ENCODE data around the gene FKRP.

DNA sequence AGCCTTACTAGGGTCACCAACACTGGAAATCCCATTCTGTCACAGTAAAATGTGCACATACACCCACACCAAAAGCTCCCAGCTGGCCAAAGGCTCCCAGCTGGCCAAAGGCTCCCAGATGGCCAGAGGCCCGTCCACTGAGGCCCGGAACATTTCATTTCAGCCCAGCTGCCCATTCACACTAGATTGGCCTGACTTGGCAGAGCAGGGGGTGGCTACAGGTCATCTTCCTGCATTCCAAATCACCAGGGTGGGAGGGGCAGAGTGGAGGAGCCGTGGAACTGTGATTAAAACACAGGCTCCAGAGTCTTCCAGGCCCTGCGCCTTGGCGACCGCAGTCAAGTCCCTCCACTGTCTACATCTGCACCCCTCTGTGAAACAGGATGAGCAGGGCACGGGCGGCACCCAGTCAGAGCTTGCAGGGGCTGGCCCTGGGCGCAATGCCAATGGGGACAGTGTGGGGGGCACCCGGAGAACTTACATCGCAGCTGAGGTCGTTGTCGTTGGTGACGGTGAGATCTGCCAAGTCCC, 18.8 kb upstream of the FKRP start:
- TF ChIP-seq SIN3A (IDR thresholded peaks at IDR 0.05; ENCODE audit: borderline replicate concordance, insufficient read depth, low read length) (no peak), TAF1 (IDR thresholded peaks at IDR 0.05; ENCODE audit: borderline replicate concordance, insufficient read depth, low read length) (no peak), POLR2AphosphoS5 (IDR thresholded peaks at IDR 0.05; ENCODE audit: low read depth, low read length) (no peak)
- TF ChIP-seq, protein P1, sequence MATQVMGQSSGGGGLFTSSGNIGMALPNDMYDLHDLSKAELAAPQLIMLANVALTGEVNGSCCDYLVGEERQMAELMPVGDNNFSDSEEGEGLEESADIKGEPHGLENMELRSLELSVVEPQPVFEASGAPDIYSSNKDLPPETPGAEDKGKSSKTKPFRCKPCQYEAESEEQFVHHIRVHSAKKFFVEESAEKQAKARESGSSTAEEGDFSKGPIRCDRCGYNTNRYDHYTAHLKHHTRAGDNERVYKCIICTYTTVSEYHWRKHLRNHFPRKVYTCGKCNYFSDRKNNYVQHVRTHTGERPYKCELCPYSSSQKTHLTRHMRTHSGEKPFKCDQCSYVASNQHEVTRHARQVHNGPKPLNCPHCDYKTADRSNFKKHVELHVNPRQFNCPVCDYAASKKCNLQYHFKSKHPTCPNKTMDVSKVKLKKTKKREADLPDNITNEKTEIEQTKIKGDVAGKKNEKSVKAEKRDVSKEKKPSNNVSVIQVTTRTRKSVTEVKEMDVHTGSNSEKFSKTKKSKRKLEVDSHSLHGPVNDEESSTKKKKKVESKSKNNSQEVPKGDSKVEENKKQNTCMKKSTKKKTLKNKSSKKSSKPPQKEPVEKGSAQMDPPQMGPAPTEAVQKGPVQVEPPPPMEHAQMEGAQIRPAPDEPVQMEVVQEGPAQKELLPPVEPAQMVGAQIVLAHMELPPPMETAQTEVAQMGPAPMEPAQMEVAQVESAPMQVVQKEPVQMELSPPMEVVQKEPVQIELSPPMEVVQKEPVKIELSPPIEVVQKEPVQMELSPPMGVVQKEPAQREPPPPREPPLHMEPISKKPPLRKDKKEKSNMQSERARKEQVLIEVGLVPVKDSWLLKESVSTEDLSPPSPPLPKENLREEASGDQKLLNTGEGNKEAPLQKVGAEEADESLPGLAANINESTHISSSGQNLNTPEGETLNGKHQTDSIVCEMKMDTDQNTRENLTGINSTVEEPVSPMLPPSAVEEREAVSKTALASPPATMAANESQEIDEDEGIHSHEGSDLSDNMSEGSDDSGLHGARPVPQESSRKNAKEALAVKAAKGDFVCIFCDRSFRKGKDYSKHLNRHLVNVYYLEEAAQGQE (IDR thresholded peaks at IDR 0.05; ENCODE audit: insufficient read depth in 1 of 2, low read depth in 2 of 2, low read length in 2 of 2): no peak

Data from PFSK-1 (cell line).